ENCODE data around the gene CCDC146. TPM values are rescaled to one million over a fixed set of nuclear protein-coding genes. Genes with fewer than 3 reads are reported as not detected.

The CCDC146 gene
- total and polyA plus RNA-seq, 10 of the 15 experiments (the other 5 are each of a cell fraction or from before 2014, with no cell fraction given) = 0.28 to 5.3 (median 1.3) TPM

- TF ChIP-seq BACH1 (IDR thresholded peaks at IDR 0.05; ENCODE audit: borderline replicate concordance) = no peak
- TF ChIP-seq TBL1XR1 (IDR thresholded peaks at IDR 0.05; ENCODE audit: low read depth, low read length) = no peak
- TF ChIP-seq SUZ12 (IDR thresholded peaks at IDR 0.05; ENCODE audit: unreplicated experiment) = no peak
- TF ChIP-seq SMAD1 (IDR thresholded peaks at IDR 0.05; ENCODE audit: low read depth, partially characterized antibody) = no peak
- no peak for TF ChIP-seq RAD21 (IDR thresholded peaks at IDR 0.05; ENCODE audit: insufficient read depth, low read depth, low read length)
- no peak for TF ChIP-seq STAT3 (IDR thresholded peaks at IDR 0.05; ENCODE audit: low read depth, low read length)
- no peak for TF ChIP-seq RELA (IDR thresholded peaks at IDR 0.05; ENCODE audit: borderline replicate concordance, partially characterized antibody)
- TF ChIP-seq E2F8 (IDR thresholded peaks at IDR 0.05; ENCODE audit: low read depth, partially characterized antibody) = no peak
- TF ChIP-seq SPI1 (IDR thresholded peaks at IDR 0.05; ENCODE audit: borderline replicate concordance, insufficient read depth, low read depth, low read length) = no peak
- TF ChIP-seq ZNF217 (IDR thresholded peaks at IDR 0.05) = no peak
- TF ChIP-seq JUNB (IDR thresholded peaks at IDR 0.05) = no peak
Observed at GRCh38 chr7:77320137-77320536, 197.7 kb downstream of the CCDC146 start (continued).

GRCh38 chr7:77320714-77321113 is 198.3 kb downstream of the CCDC146 start:
- Histone ChIP-seq H3K4me3 (no peak overlapping the region), H3K9ac (ENCODE audit: control insufficient read depth, insufficient read depth, low read length) (no peak overlapping the region), H3K4me2 (ENCODE audit: control insufficient read depth, insufficient read depth) (no peak overlapping the region), H3K36me3 (ENCODE audit: control insufficient read depth in 2 of 2, insufficient read depth in 2 of 2, low read length in 1 of 2) (no peaks in the 10 kb centered on the region; a peak in 1 of 4 replicates), H4K20me1 (ENCODE audit: control insufficient read depth, insufficient read depth) (no peaks in the 10 kb centered on the region), H3K4me1 (ENCODE audit: control insufficient read depth, insufficient read depth, low read length) (no peaks in the 10 kb centered on the region), H3K27ac (ENCODE audit: control insufficient read depth, insufficient read depth) (no peak overlapping the region), H3K27me3 (replicated peaks in 1 of 2; ENCODE audit: control insufficient read depth in 2 of 2, insufficient read depth in 2 of 2, low read length in 1 of 2) (no peaks in the 10 kb centered on the region), H3K79me2 (ENCODE audit: control insufficient read depth, insufficient read depth, low read length) (no peaks in the 10 kb centered on the region), H3K9me3 (replicated peaks; ENCODE audit: control insufficient read depth, insufficient read depth, low read length) (no peaks in the 10 kb centered on the region), H2AFZ (ENCODE audit: control insufficient read depth, low read depth, low read length) (no peak overlapping the region)
- CTCF ChIA-PET = interaction anchor here (0.6 to 1.1 kb wide), 3 partner anchors 8 to 11 kb away, joined by 3 read pairs; no protein-coding TSS in a partner anchor
- FAIRE-seq (no peak), DNase-seq (ENCODE audit: low read depth, low spot score) (no peak), ATAC-seq (no peak)
- SMC1A ChIA-PET (ENCODE audit: uncharacterized antibody, unreplicated experiment) = interaction anchor here (1.3 to 1.8 kb wide), 3 partner anchors 16 to 74 kb away, joined by 3 to 6 read pairs (median 4); no protein-coding TSS in a partner anchor
- RAD21 ChIA-PET (ENCODE audit: unreplicated experiment) = interaction anchor here (0.6 to 1.6 kb wide), 2 partner anchors 11 to 220 kb away, joined by 3 to 4 read pairs; no protein-coding TSS in a partner anchor
- intact Hi-C loops (cut with micrococcal nuclease; ENCODE audit: unreplicated experiment) = no loop called here
- in situ Hi-C loops (cut with MboI) = no loop called here
- BruUV-seq (replicated peaks) = no TSS peak
- POLR2A ChIA-PET = no interaction called here
- TF ChIP-seq STAT3 (IDR thresholded peaks at IDR 0.05; ENCODE audit: low read depth, low read length) (no peak), ASH2L (IDR thresholded peaks at IDR 0.05; ENCODE audit: borderline replicate concordance, low read depth) (no peak), NFYA (IDR thresholded peaks at IDR 0.05; ENCODE audit: borderline replicate concordance, low read depth, low read length) (no peak), SMC3 (IDR thresholded peaks at IDR 0.05; ENCODE audit: borderline replicate concordance, low read length) (no peak), KLF5 (IDR thresholded peaks at IDR 0.05; ENCODE audit: partially characterized antibody) (no peak), DPF2 (IDR thresholded peaks at IDR 0.05) (no peak), CTCF (IDR thresholded peaks at IDR 0.05 in 2 of 3, conservative IDR thresholded peaks at IDR 0.05 in 1 of 3; ENCODE audit: control insufficient read depth in 2 of 3, extremely low read depth in 1 of 3, insufficient read depth in 1 of 3, low read depth in 3 of 3, low read length in 3 of 3) (no peak), BMI1 (IDR thresholded peaks at IDR 0.05; ENCODE audit: borderline replicate concordance) (no peak)
- WGBS (ENCODE audit: insufficient coverage, insufficient replicate concordance, low lambda C conversion rate, missing lambda C conversion rate) = 95% methylated on average over 2 of the region's 2 CpGs

Data from GM12878 (cell line).